ENCODE measurements around the gene FBLN1.
A peak's percentile ranks its signal among the peaks of the same experiment; 100 is the strongest.

Gene FBLN1

DNA sequence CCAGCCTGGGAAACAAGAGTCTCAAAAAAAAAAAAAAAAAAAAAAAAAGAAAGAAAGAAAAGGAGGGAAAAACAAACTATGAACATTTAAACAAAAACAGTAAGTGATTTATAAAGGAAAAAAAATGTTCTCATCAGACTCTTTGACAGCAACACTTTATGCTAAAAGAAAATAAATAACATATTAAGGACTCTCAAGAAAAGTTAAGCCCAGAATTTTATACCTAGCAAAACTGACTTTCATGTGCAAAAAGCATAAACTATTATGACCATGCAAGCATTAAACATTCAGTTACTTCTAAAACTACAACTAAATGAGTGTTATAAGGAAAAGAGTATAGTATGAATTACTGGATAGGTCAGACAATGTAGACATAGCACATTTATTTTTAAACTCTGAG is 68.4 kb downstream of the FBLN1 start:
- no peak for DNase-seq

DNA sequence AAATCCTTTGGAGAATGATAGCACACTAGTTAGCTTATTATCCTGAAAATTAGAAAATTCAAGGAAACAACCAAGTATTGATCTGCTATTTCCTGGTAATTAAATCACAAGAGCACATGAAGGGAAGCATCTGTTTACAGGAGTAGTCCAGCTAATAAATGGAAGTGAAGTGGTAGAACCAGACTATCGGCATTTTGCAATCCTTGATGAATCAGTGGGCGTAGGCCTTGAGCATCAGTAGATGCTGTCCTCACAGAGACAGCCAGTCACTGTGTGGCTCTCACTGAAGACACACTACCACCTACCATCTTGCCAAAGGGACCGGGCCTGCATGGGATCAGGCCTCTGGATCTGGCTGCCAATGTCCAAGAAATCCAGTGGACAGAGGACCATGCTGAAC is 69.8 kb downstream of the FBLN1 start:
- no peak for DNase-seq

DNA sequence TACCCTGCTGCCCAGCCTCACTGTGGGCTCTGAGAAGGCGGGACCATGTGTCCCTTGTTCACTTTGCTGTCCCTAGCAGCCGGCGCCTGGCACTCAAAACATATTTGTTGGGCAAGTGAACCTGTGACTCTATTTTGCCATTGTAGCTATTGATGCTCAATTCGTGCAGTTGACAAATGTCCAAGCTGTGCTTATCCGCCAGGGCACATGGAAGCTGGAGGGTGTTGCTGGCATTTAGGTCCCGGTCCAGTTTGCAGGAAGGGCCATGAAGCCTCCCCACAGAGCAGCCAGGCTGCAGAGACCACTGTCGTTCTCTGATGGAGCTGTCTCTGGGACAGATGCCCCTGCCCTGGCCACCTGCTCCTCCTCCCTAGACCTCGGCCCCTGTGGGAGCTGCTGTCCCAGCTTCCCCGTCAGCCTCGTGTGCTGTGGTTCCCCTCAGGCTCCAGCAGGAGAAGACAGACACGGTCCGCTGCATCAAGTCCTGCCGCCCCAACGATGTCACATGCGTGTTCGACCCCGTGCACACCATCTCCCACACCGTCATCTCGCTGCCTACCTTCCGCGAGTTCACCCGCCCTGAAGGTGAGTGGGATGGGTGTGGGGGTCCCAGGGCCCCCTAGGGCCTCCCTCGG is 71.5 kb downstream of the FBLN1 start:
- no peak for DNase-seq

DNA sequence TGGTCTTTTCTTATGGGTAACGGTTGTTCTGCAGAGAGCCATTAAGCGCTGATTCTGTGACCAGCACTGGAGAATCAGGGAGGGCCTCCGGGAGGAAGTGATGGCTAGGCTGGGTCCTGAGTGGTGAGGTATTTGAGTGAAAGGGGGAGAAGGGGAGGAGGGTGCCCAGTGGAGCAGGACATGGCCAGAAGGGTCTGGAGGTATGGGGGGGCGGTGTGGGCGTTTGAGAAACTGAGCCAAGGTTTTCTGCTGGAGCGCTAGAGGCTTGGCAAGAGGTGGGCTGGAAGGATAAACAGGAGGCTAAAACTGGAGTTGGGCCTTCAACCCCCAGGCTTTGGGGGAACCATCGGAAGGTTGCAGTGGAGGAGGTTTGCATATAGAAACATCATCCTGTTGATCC is 72.5 kb downstream of the FBLN1 start:
- no peak for DNase-seq

DNA sequence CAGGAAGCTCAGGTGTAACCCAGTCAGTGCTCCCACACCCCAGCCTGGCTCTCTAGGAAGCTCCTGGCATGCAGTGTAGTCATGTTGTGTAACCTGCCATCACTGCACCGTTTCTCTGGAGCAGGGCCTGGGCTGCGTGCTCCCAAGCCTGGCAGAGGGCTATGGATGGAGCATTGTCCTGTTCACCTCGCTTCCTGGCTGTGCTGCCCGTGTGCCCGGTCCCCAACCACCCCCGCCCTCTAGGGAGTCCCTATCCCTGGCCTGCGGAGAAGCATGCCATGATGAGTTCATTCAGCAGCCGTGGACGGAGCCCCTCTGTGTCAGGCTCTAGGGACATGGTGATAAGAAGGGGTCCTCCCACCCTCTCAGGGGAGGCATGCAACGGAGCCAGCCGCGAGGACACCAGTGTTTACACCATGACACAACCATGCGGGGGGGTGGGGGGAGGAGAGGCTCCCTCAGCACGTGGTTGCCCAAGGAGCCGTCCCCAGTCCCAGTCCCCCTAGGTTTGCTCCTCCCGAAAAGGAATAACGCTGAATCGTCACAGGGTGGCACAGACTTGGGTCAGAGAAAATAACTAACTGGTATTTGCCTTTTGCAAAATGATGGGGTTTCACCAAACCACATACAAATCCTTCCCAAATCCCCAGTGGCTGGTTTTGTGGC is 73.1 kb downstream of the FBLN1 start:
- DNase-seq: no peak

DNA sequence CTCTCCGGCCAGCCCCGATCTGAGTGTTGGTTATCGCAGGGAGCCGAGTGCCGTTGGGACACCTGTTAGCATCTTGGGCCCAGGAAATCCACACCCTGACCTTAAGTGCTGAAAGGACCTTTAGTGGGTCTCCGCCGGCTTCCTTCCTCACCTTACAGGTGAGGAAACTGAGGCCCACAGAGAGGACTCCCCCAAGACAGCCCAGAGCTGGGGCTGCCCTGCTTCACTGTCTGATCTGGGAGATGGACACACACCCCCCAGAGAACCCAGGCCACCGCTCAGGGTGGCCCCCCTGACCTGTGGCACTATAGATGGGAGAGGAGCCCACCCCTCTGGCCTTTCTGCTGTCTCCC is 73.6 kb downstream of the FBLN1 start:
- DNase-seq: no peak

DNA sequence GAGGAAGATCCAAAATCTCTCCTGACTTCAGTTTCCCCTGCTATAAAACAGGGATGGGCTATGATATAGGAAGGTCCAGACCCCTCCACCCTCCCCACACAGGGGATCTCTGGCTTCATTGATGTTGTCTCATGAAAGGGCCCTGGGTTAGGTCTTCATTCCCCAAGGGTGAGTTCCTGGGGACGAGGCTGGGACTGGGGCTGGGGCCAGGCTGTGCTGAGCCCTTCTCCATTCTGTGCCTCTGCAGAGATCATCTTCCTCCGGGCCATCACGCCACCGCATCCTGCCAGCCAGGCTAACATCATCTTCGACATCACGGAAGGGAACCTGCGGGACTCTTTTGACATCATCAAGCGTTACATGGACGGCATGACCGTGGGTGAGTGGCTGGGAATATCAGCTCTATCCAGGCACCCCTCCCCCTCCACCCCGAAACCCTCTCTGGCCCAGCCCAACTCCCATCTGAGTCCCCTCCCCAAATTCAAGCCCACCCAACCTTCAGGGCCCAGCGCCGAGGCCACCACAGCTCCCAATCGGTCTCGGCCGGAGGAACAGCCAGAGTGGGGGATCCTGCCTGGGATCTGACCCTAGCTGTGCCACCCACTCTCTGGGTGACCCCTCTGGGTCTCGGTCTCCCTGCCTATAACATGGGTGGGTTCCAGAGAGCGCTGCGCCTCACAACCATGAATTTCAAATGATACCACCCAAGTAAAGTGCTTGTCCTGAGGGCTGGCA is 74.2 kb downstream of the FBLN1 start:
- DNase-seq: no peak

DNA sequence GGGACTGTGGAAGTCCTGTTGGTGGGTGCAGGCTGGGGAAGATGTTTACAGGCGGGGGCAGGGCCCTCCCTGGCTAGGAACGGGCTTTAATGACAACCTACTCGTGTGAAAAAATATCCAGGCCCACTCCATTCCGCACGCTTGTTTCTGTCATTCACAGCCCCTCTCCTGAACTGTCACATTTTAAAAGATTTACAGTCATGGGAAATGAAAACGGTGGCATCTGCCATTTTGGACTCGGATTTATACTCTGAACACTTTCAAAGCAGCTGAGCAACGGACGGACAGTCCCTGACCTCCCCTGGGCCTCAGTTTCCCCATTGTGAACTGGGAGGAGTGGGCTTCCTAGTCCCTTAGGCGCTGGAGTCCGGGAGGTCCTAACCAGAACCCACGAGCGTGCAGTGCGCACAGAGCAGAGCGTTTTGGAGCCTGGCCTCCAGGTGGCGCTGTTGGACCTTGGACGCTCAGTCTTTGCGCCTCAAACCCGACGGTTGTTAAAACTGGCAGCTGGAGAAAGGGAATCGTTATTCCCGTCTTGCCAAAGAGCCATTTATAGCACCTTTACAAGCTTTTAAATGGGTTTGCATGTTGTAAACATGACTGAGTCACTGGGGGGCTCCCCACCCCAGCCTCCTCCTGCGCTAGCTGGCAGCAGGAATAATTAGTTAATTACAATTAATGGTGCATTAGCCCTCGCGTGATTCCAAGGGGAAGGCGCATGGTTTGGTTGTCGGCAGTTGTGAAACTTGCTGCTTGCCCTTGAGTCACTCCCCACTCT is 75.3 kb downstream of the FBLN1 start:
- DNase-seq: peak; percentile 66

DNA sequence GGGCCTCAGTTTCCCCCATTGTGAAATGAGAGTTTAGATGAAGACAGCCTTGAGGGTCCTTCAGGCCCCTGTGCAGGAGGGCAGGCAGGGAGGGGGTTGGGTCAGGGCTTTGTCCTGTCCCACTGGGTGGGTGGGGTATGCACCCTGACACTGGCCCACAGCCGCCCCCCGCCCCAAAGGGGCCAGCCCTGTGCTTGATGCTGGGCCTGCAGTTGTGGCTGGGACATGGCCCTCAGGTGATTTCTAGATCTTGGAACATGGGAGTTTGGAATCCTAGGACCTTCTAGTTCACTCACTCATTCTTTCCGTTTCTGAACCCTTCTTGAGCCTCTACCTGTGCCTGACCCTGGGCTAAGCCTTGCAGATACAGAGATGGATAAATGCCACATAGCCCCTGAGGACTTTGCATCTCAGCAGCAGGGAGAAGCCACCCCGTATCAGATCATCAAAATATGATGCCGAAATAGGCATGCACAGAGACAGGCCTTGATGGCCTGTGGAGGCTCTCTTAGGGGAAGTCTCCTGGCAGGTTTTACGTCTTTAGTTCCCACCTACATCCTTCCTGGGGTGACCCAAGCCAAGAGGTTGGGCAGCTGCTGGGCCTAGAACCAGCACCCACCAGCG is 76.0 kb downstream of the FBLN1 start:
- no peak for DNase-seq

DNA sequence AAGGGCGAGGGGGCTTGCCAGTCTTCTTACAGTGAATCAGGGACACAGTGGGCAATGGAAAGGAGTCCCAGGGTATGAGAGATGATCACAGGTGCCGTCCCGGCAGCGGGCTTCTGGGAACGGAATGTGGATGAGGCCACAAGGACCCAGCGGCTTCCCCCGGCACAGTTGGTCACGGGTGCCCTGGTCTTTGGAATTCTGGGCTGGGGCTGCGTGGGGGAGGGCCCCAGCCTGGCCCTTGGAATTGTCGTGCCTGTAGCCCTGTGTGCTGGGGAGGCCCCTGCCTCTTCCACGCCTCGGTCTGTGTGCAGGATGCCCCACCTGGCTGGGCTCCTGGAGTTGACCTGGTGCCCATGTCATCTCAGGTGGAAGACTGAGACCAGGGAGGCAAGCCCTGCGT is 76.6 kb downstream of the FBLN1 start:
- DNase-seq: no peak

DNA sequence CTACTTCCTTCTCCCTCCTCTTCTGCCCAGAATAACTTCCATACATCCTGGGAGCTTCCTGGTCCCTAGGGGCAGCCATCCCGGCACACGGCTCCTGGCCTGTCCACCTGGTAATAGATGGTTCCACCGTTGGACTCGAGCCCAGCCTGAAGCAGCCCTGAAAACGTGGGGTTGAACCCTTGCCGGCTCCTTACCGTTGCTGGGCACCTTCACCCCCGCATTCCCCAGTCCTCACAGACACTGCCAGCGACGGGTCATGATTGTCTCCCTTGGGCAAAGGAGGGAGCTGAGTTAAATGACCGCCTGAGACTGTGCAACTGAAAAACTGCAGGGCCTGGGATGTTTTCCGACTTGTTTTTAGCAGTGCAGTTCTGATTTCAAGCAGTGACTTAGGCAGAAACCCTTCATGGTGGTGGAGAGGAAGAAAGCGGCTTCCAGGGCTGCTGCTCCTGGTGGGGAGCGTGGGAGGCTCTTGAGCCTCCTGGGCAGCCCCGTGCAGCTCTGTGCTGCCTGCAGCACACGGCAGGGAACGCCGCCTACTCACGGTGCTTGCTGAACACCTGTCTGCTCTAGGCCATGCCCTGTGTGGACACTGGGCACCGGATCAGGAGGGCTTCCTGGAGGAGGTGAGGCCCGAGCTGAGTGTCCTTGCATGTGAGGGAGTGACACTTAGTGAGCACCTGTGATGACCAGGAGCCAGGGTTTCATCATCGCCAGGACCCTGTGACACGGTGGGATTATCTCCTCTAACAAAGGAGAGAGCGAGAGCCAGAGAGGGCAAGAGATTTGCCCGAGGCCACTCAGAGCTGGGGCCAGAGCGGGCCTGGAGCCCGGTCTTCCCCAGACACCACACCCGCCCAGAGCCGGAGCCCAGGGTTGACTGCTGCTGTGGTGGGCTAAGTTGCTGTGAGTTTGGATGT is 77.4 kb downstream of the FBLN1 start:
- DNase-seq: no peak

DNA sequence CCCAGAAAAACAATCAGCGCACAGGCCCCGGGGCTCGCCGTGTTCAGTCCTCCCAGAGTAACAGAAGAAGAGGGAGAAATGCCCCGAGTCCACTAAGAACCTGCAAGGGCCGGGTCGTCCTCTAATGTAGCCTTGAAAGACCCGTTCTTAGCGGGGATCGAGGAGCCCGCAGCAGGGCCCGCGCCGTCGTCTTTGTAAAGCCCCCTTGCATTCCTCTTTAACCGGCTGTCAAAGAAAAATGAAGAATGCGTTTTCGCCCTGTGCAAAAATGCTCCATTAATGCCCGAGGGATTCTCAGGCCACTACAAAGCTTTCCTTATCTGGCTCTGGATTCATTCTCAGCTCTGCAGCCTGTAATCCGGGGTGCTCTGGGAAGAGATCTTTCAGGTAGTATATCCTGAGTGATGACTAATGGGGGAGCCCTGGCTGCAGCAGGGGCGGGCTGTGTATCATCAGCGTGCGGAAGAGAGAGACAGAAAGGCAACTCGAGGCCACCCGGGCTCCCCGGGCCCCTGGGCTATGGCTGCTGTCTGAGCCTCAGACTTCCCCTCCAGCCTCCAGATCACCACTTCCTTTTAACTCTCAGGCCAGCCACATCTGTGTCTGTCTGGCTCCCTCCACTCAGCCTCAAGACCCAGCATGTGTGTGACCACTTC is 78.2 kb downstream of the FBLN1 start:
- no peak for DNase-seq

DNA sequence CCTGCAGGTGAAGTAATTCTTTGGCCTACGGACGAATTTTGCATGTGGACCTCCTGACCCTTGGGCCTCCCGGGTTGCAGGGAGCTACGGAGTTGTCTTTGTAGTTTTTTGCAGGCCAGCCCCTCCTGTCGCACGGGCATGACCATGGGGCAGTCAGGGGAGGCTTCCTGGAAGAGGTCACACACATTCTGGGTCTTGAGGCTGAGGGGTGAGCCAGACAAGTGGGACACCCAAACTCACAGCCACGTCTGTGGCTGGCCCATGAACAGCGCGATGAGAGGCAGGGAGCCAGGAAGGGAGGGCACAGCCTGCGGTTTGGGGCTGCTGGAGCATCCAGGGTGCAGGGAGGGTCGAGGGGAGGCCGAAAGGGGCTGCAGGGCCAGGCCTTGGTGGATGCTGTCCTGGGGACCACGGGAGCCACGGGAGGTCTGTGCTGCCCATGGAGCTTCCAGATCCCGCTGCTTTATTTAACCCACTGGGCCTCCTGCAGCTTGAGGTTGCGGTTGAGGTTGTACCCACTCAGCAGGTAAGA is 78.9 kb downstream of the FBLN1 start:
- DNase-seq: no peak

DNA sequence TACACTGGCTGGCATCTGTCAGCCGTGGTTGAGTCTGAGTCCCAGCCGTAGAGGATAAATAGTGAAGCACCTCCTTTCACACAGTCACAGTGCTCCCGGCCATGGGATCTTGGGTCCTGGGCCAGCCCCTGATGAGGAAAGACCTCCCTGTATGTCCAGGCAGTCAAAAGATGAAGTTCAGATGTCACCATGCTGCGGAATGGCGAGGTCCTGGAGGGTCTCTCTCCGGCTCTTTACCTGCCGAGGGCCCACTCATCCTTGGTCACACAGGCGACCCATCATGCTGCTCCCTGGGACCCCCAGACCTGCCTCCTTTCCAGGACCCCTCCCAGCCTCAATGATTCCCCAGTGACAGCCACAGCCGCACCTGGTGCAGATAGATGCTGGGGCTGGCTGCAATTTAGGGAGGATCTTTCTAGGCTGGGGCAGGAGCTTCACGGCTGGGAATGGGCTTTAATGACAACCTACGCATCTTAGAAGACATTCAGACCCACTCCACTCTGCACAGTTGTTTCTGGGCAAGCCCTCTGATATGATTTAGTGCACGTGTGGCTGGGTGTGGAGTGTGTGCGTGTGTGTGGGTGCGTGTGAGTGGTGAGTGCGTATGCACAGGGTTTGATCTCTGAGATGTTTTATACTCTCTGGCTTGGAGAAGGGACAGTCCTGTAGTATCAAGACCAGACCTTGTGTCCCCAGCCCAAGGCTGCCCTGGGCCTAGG is 79.7 kb downstream of the FBLN1 start:
- no peak for DNase-seq

DNA sequence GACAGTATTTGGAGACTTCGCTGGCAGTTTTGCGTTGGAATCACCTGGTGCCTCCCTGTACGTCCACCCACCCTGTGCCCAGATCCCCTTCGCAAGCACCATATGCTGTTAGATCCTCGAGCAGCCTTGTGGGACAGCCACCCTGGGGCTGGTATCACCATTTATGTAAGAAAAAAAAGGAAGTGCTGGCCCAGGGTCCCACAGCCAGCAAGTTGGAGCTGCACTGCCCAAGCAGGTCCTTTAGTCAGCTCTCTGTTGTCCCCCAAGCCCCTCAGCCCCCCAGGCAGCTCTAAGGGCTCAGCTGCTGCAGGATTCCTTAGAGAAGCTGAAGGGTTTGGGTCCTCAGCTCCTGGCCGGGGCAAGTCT is 80.3 kb downstream of the FBLN1 start:
- DNase-seq: no peak

DNA sequence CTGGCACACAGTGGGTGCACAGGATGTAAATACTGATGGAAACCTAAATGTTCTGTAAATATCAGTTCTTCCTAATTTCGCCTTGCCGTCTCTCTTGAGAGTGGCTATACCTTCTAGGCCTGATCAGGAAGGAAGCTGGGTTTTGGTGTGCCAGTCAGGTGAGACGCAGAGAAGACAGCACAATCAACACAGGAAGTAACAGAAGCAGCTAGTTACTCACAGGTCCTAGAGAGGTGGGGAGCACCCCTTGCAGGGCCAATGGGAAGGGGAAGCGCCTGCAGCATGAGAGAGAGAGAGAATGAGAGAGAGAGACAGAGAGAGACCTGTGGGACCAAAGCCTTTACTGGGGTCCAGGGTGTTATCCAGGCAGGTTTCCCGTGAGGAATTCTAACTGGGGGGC is 80.8 kb downstream of the FBLN1 start:
- no peak for DNase-seq

DNA sequence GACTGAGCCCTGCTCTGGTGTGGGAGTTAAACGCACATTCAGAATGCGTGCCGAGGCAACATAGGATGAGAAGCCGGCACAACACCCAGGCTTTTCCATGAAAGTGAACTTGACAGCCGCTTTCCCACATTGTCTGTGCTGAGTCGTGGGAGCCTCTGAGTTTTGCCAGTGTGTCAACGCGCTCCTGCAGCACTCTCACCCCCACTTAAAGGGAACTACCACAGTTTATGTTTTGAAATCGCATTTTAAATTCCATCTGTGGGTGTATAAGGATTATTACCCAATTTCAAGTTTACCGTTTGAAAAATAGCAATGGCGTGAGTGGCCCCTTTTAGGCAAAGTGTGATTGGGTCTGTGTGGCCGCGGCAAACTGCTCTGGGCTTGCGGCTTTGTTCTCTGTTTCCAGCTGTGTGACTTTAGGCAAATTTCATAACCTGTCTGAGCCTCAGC is 81.5 kb downstream of the FBLN1 start:
- no peak for DNase-seq

DNA sequence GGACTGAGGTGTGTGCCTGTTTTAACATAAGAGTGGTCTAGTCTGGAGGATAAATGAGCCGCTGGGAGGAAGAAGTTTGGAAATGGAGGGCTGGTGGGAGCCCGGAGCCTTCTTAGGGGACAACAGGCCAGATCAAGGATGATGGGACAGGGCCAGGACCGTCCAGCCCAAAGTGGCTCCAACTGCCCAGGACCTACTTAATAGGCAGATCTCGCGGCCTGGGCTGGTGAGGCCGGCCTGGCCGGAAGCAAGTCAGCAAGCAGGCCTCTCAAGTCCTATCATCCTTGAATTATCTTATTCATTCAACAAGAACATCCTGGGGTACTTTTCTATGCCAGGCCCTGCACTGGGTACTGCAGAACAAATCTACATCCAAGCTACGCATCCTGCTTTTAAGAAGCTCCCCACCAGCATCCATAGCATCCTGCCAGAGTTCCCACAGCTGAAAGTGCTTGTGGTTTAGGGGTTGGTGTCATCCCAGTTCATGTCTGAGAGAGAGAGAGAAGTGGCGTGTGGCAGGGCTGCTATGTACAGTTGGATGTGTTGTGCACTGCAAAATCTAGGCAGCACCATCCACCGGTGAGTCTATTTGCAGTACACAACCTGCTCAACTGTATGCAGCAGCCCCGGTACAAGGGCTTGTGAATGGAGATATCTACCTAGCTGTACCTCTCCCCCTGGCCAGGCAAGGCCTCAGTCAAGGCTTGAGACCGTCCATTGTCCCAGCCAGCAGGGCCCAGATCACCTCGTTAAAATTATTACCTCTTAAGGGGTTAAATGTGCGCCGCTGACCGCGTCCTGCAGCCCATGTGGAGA is 82.1 kb downstream of the FBLN1 start:
- no peak for DNase-seq

DNA sequence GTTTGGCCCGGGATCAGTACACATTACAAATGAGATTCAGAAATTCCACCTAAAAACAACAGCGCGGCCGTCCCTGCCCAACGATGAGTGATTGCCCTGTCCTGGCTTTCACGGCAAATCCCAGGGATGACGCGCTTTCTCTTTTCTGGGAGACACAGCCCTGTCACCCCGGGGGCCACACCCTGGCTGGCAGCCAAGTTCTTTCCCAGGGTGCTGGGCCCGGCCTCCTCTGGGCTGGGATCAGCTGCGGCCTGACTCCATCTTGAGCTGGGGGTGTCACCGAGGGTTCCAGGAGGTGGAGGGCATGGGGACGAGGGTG is 82.7 kb downstream of the FBLN1 start:
- no peak for DNase-seq
